Liver (tissue), 9 donors: Measurements from ENCODE around the gene EEFSEC. TPM values are rescaled to one million over a fixed set of nuclear protein-coding genes. Genes with fewer than 3 reads are reported as not detected.

Experiments
- DNase-seq: peaks from one replicate; pipeline ENCODE4 v3.0.0-alpha.2; 2017; ENCODE audit warnings: low spot score
- H3K27ac ChIP-seq, 2 donors: one replicate each; pipeline ENCODE4 v1.7.0; 2013; ENCODE audit warnings: inconsistent platforms in 2 of 2, low read length in 2 of 2, control low read depth in 1 of 2, low read depth in 1 of 2, mild to moderate bottlenecking in 1 of 2
- H3K27me3 ChIP-seq, 4 donors: one replicate each; pipeline versions ENCODE4 v1.6.1 to v1.7.0; 2013; ENCODE audit warnings: low read length in 3 of 4, inconsistent platforms in 1 of 4, mild to moderate bottlenecking in 1 of 4, moderate library complexity in 1 of 4; ENCODE audit not compliant: control insufficient read depth in 4 of 4, insufficient read depth in 4 of 4
- H3K36me3 ChIP-seq, 4 donors: one replicate each; pipeline versions ENCODE4 v1.6.1 to v1.7.0; 2013; ENCODE audit warnings: low read length in 3 of 4, mild to moderate bottlenecking in 3 of 4, low read depth in 1 of 4, moderate library complexity in 1 of 4; ENCODE audit not compliant: control insufficient read depth in 4 of 4, insufficient read depth in 3 of 4
- H3K4me1 ChIP-seq, 4 donors: one replicate each; pipeline versions ENCODE4 v1.6.1 to v1.7.0; 2013; ENCODE audit warnings: low read length in 3 of 4, mild to moderate bottlenecking in 3 of 4, moderate library complexity in 1 of 4; ENCODE audit not compliant: control insufficient read depth in 4 of 4, insufficient read depth in 4 of 4
- H3K4me3 ChIP-seq, 3 donors: one replicate each; pipeline versions ENCODE4 v1.6.1 to v1.7.0; 2013; ENCODE audit warnings: low read length in 3 of 3, control low read depth in 1 of 3, low read depth in 1 of 3, mild to moderate bottlenecking in 1 of 3
- H3K9ac ChIP-seq, 2 donors: one replicate each; pipeline ENCODE4 v1.7.0; 2013; ENCODE audit warnings: low read length in 2 of 2, mild to moderate bottlenecking in 2 of 2, moderate library complexity in 2 of 2, control low read depth in 1 of 2, low read depth in 1 of 2
- H3K9me3 ChIP-seq, 4 donors: one replicate each; pipeline versions ENCODE4 v1.6.1 to v1.7.0; 2013; ENCODE audit warnings: low read length in 3 of 4; ENCODE audit not compliant: control insufficient read depth in 4 of 4
- EGR1 ChIP-seq, 2 donors: IDR thresholded peaks; 2 replicates each; pipeline ENCODE4 v1.6.1; 2016 to 2018; ENCODE audit warnings: antibody characterized with exemption in 2 of 2, low read depth in 2 of 2
- FOXA1 ChIP-seq: IDR thresholded peaks from 2 replicates; pipeline ENCODE4 v1.6.1; 2016; ENCODE audit warnings: antibody characterized with exemption
- HNF4G ChIP-seq: IDR thresholded peaks from 2 replicates; pipeline ENCODE4 v1.6.1; 2016; ENCODE audit warnings: antibody characterized with exemption
- JUND ChIP-seq, 2 donors: IDR thresholded peaks; 2 replicates each; pipeline ENCODE4 v1.6.1; 2016; ENCODE audit warnings: antibody characterized with exemption in 2 of 2
- NR2F2 ChIP-seq: IDR thresholded peaks from 2 replicates; pipeline ENCODE4 v1.6.1; 2016; ENCODE audit warnings: antibody characterized with exemption
- RAD21 ChIP-seq, 2 donors: IDR thresholded peaks; 2 replicates each; pipeline ENCODE4 v1.6.1; 2016; ENCODE audit warnings: antibody characterized with exemption in 2 of 2, mild to moderate bottlenecking in 2 of 2
- RXRA ChIP-seq, 2 donors: IDR thresholded peaks; 2 replicates each; pipeline ENCODE4 v1.6.1; 2017 to 2018; ENCODE audit warnings: antibody characterized with exemption in 2 of 2, mild to moderate bottlenecking in 1 of 2
- SP1 ChIP-seq: IDR thresholded peaks from 2 replicates; pipeline ENCODE4 v1.6.1; 2018; ENCODE audit warnings: antibody characterized with exemption, mild to moderate bottlenecking
- TAF1 ChIP-seq: conservative IDR thresholded peaks from 2 replicates; pipeline ENCODE4 v1.6.1; 2016; ENCODE audit warnings: antibody characterized with exemption, mild to moderate bottlenecking
- YY1 ChIP-seq: IDR thresholded peaks from 2 replicates; pipeline ENCODE4 v1.6.1; 2016; ENCODE audit warnings: antibody characterized with exemption, mild to moderate bottlenecking
- whole genome bisulfite sequencing: extraction: QIAGEN DNeasy Blood & Tissue Kit; methylation state at CpG from one replicate; pipeline ENCODE4 v1.1.7; 2013; 5-methylcytosine and 5-hydroxymethylcytosine counted together
- polyA plus RNA-seq, 2 donors: library from polyadenylated mRNA; stranded (reverse) in 1 of 2; unstranded in 1 of 2; fragments of 200-250 nt in 1 of 2; fragments of >200 nt in 1 of 2; fragmentation: Nextera tagmentation in 1 of 2; extraction: Ambion mirVana in 1 of 2; gene quantifications; one replicate each; pipeline versions ENCODE4 v1.2.1 to v1.2.3, GENCODE V29; 2013 to 2015
- total RNA-seq, 2 donors: library from RNA; depleted of rRNA; stranded (reverse); fragments of >200 nt; gene quantifications; one replicate each; pipeline ENCODE4 v1.2.3, GENCODE V29; 2014
- TF ChIP-seq, protein P1 (sequence below): fragments of 150-350 bp; IDR thresholded peaks from 2 replicates; pipeline ENCODE4 v1.5.1; 2017; ENCODE audit warnings: improper control_type of control experiment, low read depth, low read length; ENCODE audit not compliant: missing input control
- TF ChIP-seq, protein P2 (sequence below): IDR thresholded peaks from 2 replicates; pipeline ENCODE4 v1.6.1; 2016; ENCODE audit warnings: antibody characterized with exemption
- TF ChIP-seq, protein P3 (sequence below): IDR thresholded peaks from 2 replicates; pipeline ENCODE4 v1.6.1; 2016; ENCODE audit warnings: antibody characterized with exemption, mild to moderate bottlenecking
- TF ChIP-seq, protein P4 (sequence below): IDR thresholded peaks from 2 replicates; pipeline ENCODE4 v1.6.1; 2016; ENCODE audit warnings: antibody characterized with exemption
- TF ChIP-seq, protein P5 (sequence below): IDR thresholded peaks from 2 replicates; pipeline ENCODE4 v1.6.1; 2016; ENCODE audit warnings: antibody characterized with exemption
- donor health status: healthy.
- donor health status: healthy.
- donor health status: healthy.
- donor health status: healthy.
- donor health status: healthy.

Gene EEFSEC
- total and polyA plus RNA-seq, 4 donors, result 8.4 to 13.1 (median 10.7) TPM

DNA sequence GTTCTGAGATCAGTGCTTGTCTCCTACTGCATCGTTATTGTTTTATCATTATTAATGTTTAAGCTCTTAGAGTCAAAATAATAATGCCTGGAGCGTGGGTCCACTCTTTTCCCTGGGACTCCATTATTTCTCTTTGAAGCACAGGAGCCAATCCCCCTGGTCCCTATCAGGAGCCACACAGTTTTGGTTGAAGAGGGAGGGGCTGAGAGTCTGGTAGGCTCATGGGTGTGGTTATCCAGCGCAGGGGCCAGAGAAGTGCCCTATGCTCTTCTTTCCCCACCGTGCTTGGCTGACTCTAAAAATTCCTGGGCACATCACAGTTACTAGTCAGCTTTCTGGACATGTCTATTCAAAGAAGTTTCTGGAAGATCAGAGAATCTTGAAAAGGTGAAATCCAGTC, 191.9 kb downstream of the EEFSEC start:
- Histone ChIP-seq H3K36me3 (peaks cover 0 to 12% (median 6%) of the 10 kb centered on the region in 4 donors), H3K9ac (no peak overlapping the region), H3K27ac (no peak overlapping the region), H3K27me3 (no peaks in the 10 kb centered on the region), H3K4me1 (peaks cover 0 to 2% (median 0%) of the 10 kb centered on the region in 4 donors), H3K9me3 (no peaks in the 10 kb centered on the region), H3K4me3 (no peak overlapping the region)
- TF ChIP-seq, protein P1, sequence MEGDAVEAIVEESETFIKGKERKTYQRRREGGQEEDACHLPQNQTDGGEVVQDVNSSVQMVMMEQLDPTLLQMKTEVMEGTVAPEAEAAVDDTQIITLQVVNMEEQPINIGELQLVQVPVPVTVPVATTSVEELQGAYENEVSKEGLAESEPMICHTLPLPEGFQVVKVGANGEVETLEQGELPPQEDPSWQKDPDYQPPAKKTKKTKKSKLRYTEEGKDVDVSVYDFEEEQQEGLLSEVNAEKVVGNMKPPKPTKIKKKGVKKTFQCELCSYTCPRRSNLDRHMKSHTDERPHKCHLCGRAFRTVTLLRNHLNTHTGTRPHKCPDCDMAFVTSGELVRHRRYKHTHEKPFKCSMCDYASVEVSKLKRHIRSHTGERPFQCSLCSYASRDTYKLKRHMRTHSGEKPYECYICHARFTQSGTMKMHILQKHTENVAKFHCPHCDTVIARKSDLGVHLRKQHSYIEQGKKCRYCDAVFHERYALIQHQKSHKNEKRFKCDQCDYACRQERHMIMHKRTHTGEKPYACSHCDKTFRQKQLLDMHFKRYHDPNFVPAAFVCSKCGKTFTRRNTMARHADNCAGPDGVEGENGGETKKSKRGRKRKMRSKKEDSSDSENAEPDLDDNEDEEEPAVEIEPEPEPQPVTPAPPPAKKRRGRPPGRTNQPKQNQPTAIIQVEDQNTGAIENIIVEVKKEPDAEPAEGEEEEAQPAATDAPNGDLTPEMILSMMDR, result no peak
- TF ChIP-seq TAF1, result no peak
- TF ChIP-seq JUND (IDR thresholded peaks at IDR 0.05), result no peak
- TF ChIP-seq SP1, result no peak
- no peak for DNase-seq
- WGBS, result 98% methylated on average over 4 of the region's 4 CpGs

DNA sequence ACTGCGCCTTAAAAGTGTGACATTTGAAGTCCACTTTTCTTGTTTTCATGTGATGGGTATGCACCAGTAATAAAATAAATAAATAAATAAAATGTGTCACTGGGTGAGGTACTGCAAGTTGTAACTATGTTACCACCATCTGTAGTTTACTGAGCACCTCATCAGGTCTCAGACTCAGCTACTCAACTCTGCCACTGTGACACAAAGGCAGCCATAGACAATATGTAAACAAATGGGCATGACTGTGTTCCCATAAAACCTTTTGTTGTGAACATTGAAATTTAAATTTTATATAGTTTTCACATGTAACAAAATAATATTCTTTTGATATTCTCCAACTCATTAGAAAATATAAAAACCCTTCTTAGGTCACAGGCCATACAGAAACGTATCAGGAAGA, 193.3 kb downstream of the EEFSEC start:
- Histone ChIP-seq H3K27ac (no peak overlapping the region), H3K27me3 (no peaks in the 10 kb centered on the region), H3K4me3 (no peak overlapping the region), H3K36me3 (peaks cover 0 to 8% (median 5%) of the 10 kb centered on the region in 4 donors), H3K4me1 (peaks cover 0 to 3% (median 0%) of the 10 kb centered on the region in 4 donors), H3K9ac (no peak overlapping the region), H3K9me3 (no peaks in the 10 kb centered on the region)
- DNase-seq, result no peak
- TF ChIP-seq, protein P2, sequence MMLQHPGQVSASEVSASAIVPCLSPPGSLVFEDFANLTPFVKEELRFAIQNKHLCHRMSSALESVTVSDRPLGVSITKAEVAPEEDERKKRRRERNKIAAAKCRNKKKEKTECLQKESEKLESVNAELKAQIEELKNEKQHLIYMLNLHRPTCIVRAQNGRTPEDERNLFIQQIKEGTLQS, result no peak
- 100% methylated on average over 2 of the region's 2 CpGs for WGBS

DNA sequence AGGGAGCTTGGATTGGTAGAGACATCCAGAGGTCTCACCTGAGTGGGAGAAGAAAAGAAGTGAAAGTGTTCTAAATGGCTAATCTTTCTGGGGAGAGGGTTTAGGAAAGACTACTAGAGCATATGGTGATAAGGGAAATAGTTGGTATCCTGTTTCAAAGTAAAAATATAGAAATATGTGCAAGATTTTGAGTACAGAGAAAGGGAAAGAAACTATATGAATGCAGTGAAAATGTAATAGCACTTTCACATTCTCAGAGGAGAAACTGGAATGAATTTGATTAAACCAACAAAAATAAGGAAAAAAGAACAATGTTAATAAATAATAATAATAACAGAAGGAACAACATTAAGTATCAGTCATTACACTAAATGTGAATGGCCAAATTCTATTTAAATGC, 194.0 kb downstream of the EEFSEC start:
- no peak overlapping the region for H3K9ac ChIP-seq
- H3K27me3 ChIP-seq, result no peaks in the 10 kb centered on the region
- no peak overlapping the region for H3K27ac ChIP-seq
- H3K9me3 ChIP-seq, result no peaks in the 10 kb centered on the region
- no peak for TF ChIP-seq YY1
- no peak for TF ChIP-seq TAF1
- peaks cover 0 to 5% (median 3%) of the 10 kb centered on the region in 4 donors for H3K36me3 ChIP-seq
- DNase-seq, result no peak
- peaks cover 0 to 3% (median 0%) of the 10 kb centered on the region in 4 donors for H3K4me1 ChIP-seq
- H3K4me3 ChIP-seq, result no peak overlapping the region

DNA sequence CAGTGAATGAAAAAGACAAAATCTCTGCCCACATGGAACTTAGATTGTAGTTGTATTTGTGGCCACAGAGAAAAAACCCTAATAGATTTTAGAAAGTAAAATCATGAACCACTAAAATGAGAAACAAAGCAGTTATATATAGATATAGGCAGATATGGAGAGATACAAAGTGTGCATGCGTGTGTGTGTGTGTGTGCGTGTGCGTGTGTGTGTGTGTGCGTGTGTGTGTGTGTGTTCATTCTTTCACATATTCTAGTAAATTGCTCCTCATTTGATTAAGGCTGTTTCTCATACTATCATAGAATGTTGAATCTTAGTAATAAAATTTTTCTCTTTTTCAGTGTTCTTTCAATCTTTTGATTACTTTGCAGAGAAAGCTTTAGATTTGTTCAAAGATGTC, 194.8 kb downstream of the EEFSEC start:
- 82% methylated on average over 4 of the region's 4 CpGs for WGBS
- Histone ChIP-seq H3K4me3 (no peak overlapping the region), H3K9ac (no peak overlapping the region), H3K36me3 (peaks cover 0 to 4% (median 1%) of the 10 kb centered on the region in 4 donors), H3K4me1 (peaks cover 0 to 3% (median 0%) of the 10 kb centered on the region in 4 donors), H3K27ac (no peak overlapping the region), H3K27me3 (no peaks in the 10 kb centered on the region), H3K9me3 (no peaks in the 10 kb centered on the region)
- DNase-seq, result no peak
- no peak for TF ChIP-seq SP1
- no peak for TF ChIP-seq YY1
- TF ChIP-seq HNF4G, result no peak
- TF ChIP-seq RXRA (IDR thresholded peaks at IDR 0.05), result no peak
- TF ChIP-seq FOXA1, result no peak
- no peak for TF ChIP-seq EGR1 (IDR thresholded peaks at IDR 0.05; ENCODE audit: low read depth in 2 of 2)
- no peak for TF ChIP-seq RAD21 (IDR thresholded peaks at IDR 0.05)
- TF ChIP-seq JUND (IDR thresholded peaks at IDR 0.05), result no peak
- TF ChIP-seq, protein P3, sequence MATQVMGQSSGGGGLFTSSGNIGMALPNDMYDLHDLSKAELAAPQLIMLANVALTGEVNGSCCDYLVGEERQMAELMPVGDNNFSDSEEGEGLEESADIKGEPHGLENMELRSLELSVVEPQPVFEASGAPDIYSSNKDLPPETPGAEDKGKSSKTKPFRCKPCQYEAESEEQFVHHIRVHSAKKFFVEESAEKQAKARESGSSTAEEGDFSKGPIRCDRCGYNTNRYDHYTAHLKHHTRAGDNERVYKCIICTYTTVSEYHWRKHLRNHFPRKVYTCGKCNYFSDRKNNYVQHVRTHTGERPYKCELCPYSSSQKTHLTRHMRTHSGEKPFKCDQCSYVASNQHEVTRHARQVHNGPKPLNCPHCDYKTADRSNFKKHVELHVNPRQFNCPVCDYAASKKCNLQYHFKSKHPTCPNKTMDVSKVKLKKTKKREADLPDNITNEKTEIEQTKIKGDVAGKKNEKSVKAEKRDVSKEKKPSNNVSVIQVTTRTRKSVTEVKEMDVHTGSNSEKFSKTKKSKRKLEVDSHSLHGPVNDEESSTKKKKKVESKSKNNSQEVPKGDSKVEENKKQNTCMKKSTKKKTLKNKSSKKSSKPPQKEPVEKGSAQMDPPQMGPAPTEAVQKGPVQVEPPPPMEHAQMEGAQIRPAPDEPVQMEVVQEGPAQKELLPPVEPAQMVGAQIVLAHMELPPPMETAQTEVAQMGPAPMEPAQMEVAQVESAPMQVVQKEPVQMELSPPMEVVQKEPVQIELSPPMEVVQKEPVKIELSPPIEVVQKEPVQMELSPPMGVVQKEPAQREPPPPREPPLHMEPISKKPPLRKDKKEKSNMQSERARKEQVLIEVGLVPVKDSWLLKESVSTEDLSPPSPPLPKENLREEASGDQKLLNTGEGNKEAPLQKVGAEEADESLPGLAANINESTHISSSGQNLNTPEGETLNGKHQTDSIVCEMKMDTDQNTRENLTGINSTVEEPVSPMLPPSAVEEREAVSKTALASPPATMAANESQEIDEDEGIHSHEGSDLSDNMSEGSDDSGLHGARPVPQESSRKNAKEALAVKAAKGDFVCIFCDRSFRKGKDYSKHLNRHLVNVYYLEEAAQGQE, result no peak
- TF ChIP-seq, protein P2, result no peak
- TF ChIP-seq, protein P4, sequence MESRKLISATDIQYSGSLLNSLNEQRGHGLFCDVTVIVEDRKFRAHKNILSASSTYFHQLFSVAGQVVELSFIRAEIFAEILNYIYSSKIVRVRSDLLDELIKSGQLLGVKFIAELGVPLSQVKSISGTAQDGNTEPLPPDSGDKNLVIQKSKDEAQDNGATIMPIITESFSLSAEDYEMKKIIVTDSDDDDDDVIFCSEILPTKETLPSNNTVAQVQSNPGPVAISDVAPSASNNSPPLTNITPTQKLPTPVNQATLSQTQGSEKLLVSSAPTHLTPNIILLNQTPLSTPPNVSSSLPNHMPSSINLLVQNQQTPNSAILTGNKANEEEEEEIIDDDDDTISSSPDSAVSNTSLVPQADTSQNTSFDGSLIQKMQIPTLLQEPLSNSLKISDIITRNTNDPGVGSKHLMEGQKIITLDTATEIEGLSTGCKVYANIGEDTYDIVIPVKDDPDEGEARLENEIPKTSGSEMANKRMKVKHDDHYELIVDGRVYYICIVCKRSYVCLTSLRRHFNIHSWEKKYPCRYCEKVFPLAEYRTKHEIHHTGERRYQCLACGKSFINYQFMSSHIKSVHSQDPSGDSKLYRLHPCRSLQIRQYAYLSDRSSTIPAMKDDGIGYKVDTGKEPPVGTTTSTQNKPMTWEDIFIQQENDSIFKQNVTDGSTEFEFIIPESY, result no peak
- TF ChIP-seq, protein P5, sequence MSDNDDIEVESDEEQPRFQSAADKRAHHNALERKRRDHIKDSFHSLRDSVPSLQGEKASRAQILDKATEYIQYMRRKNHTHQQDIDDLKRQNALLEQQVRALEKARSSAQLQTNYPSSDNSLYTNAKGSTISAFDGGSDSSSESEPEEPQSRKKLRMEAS, result no peak
- TF ChIP-seq NR2F2, result no peak
